Upper lobe of right lung (tissue), 1 donor: ENCODE data around the gene TROAP. TPM values are rescaled to one million over a fixed set of nuclear protein-coding genes. Genes with fewer than 3 reads are reported as not detected.

Experiments used
- ATAC-seq: fragments of 200-7000 bp; cut with Tn5 transposase; one replicate; pipeline ENCODE4 v1.9.1; 2020; ENCODE audit warnings: mild to moderate bottlenecking, moderate library complexity
- DNase-seq: peaks from one replicate; pipeline ENCODE4 v3.0.0-alpha.2; 2020
- H3K27ac ChIP-seq: fragments of 200-600 bp; one replicate; pipeline ENCODE4 v1.8.0; 2022
- H3K27me3 ChIP-seq: fragments of 200-600 bp; one replicate; pipeline ENCODE4 v1.8.0; 2022; ENCODE audit warnings: mild to moderate bottlenecking
- H3K36me3 ChIP-seq: fragments of 200-600 bp; one replicate; pipeline ENCODE4 v1.8.0; 2022
- H3K4me1 ChIP-seq: fragments of 200-600 bp; one replicate; pipeline ENCODE4 v1.8.0; 2022
- H3K4me3 ChIP-seq: fragments of 200-600 bp; one replicate; pipeline ENCODE4 v1.8.0; 2022; ENCODE audit warnings: mild to moderate bottlenecking
- H3K9me3 ChIP-seq: fragments of 200-600 bp; one replicate; pipeline ENCODE4 v1.8.0; 2022
- CTCF ChIP-seq: fragments of 200-600 bp; IDR thresholded peaks from one replicate; pipeline ENCODE4 v1.8.0; 2022; ENCODE audit warnings: antibody characterized with exemption
- intact Hi-C: fragments of 100-400 bp; cut with DNase I; formaldehyde crosslinking; loops from one replicate; pipeline ENCODE4 v1.11.0; 2022
- long read RNA-seq: library from polyadenylated mRNA; unstranded; transcript quantifications from one replicate; pipeline ENCODE4 v2.0.0, GENCODE V29; 2021
- total RNA-seq: library from RNA; stranded (reverse); fragmentation: NEBNext Ultra II Directional; extraction: Animal tissue kit (Norgen Biotek cat#: 25700); gene quantifications from one replicate; pipeline ENCODE4 v1.2.1, GENCODE V29; 2021
- donor health status: DM: no; HTN: yes; CAD: no; lungs with severe emphysema.

The TROAP gene
- 0.96 TPM for total RNA-seq
- long read RNA-seq, partial matches to known transcripts, result 0 of 1 reads
- long read RNA-seq, other reads (novel, unspliced or antisense), result 0 of 1 reads

GRCh38 chr12:49322708-49323523 lies at the start of gene TROAP:
TROAP (plus strand) TSS chr12:49323255; CDS start chr12:49323609, 354 bp downstream.
- Histone ChIP-seq H3K4me1 (peaks cover 11% of the 10 kb centered on the region), H3K27me3 (no peaks in the 10 kb centered on the region), H3K27ac (peak within 1 kb of the TSS; percentile 59), H3K36me3 (no peaks in the 10 kb centered on the region), H3K9me3 (no peaks in the 10 kb centered on the region), H3K4me3 (peak within 1 kb of the TSS; percentile 77)
- intact Hi-C loops, result no loop called here
- ATAC-seq, result peak; percentile 100
- DNase-seq, result peak; percentile 99
- no peak for TF ChIP-seq CTCF

- Histone ChIP-seq H3K27ac (no peak overlapping the region), H3K9me3 (no peaks in the 10 kb centered on the region), H3K36me3 (peaks cover 44% of the 10 kb centered on the region), H3K4me1 (no peaks in the 10 kb centered on the region), H3K4me3 (no peak overlapping the region), H3K27me3 (no peaks in the 10 kb centered on the region)
- intact Hi-C loops, result no loop called here
- ATAC-seq, result no peak
- peak; percentile 6 for DNase-seq
- no peak for TF ChIP-seq CTCF
Observed at GRCh38 chr12:49273726-49274395, 49.2 kb upstream of the TROAP start.

- ATAC-seq, result no peak
- Histone ChIP-seq H3K36me3 (peaks cover 37% of the 10 kb centered on the region), H3K27me3 (no peaks in the 10 kb centered on the region), H3K4me1 (peaks cover 3% of the 10 kb centered on the region), H3K9me3 (no peaks in the 10 kb centered on the region), H3K27ac (no peak overlapping the region), H3K4me3 (no peak overlapping the region)
- intact Hi-C loops, result no loop called here
- peak; percentile 16 for DNase-seq
- no peak for TF ChIP-seq CTCF
Observed at GRCh38 chr12:49274396-49275069, 48.5 kb upstream of the TROAP start.

- Histone ChIP-seq H3K4me3 (no peak overlapping the region), H3K36me3 (peaks cover 16% of the 10 kb centered on the region), H3K4me1 (peaks cover 5% of the 10 kb centered on the region), H3K27ac (no peak overlapping the region), H3K9me3 (no peaks in the 10 kb centered on the region), H3K27me3 (no peaks in the 10 kb centered on the region)
- DNase-seq, result peak; percentile 52
- ATAC-seq, result no peak
- intact Hi-C loops, result no loop called here
- no peak for TF ChIP-seq CTCF
Observed at GRCh38 chr12:49276304-49277290, 46.5 kb upstream of the TROAP start.

- intact Hi-C loops, result no loop called here
- TF ChIP-seq CTCF, result no peak
- DNase-seq (no peak), ATAC-seq (no peak)
- Histone ChIP-seq H3K27me3 (no peaks in the 10 kb centered on the region), H3K4me3 (no peak overlapping the region), H3K27ac (no peak overlapping the region), H3K4me1 (peaks cover 5% of the 10 kb centered on the region), H3K9me3 (no peaks in the 10 kb centered on the region), H3K36me3 (peaks cover 10% of the 10 kb centered on the region)
Observed at GRCh38 chr12:49277466-49277865, 45.6 kb upstream of the TROAP start.
